HG03442 (cell line): ENCODE data around the gene MYADM.

ENCODE experiments used
- ATAC-seq: cut with Tn5 transposase; IDR thresholded peaks from one replicate; pipeline ENCODE4 v1.9.1; 2021; ENCODE audit warnings: mild to moderate bottlenecking, moderate library complexity; ENCODE audit not compliant: unreplicated experiment

MYADM gene

GRCh38 chr19:53910170-53910518, 42.5 kb downstream of the MYADM start:
- no peak for ATAC-seq

GRCh38 chr19:53912653-53913052, 45.0 kb downstream of the MYADM start:
- ATAC-seq = no peak

GRCh38 chr19:53915000-53915399, 47.3 kb downstream of the MYADM start:
- no peak for ATAC-seq

- ATAC-seq = no peak
Measured at GRCh38 chr19:53916004-53916403, 48.3 kb downstream of the MYADM start.

- ATAC-seq = no peak
Measured at GRCh38 chr19:53917356-53917755, 49.7 kb downstream of the MYADM start.
